ENCODE measurements around the gene OR2L3.
"Not testable (repeated sequence)": the region's sequence is repeated elsewhere in the genome, so short reads cannot be mapped to it uniquely, and the experiment has no call there.

OR2L3 gene

GRCh38 chr1:248046536-248046935 lies at the start of gene OR2L3:
Gene OR2L3, plus strand, starts transcription at chr1:248046836. Its CDS starts 13,846 bp downstream, at chr1:248060682.
- DNase-seq (ENCODE audit: low read depth, low spot score), result no peak

GRCh38 chr1:247998811-247999210 lies 47.8 kb upstream of the OR2L3 start:
- DNase-seq (ENCODE audit: low read depth, low spot score), result no peak

GRCh38 chr1:248000169-248000568 lies 46.5 kb upstream of the OR2L3 start:
- DNase-seq (ENCODE audit: low read depth, low spot score), result no peak

GRCh38 chr1:248007778-248008177 lies 38.9 kb upstream of the OR2L3 start:
- DNase-seq (ENCODE audit: low read depth, low spot score), result no peak

- no peak for DNase-seq (ENCODE audit: low read depth, low spot score)
Observed at GRCh38 chr1:248009681-248010080, 37.0 kb upstream of the OR2L3 start.

- DNase-seq (ENCODE audit: low read depth, low spot score), result no peak
Observed at GRCh38 chr1:248013229-248013710, 33.4 kb upstream of the OR2L3 start, which contains the start of gene OR2L5. Gene OR2L5, plus strand, starts transcription at chr1:248013660. Its CDS starts 8,288 bp downstream, at chr1:248021948.

- DNase-seq (ENCODE audit: low read depth, low spot score), result no peak
Observed at GRCh38 chr1:248015803-248016202, 30.8 kb upstream of the OR2L3 start.

- no peak for DNase-seq (ENCODE audit: low read depth, low spot score)
Observed at GRCh38 chr1:248029770-248030169, 16.9 kb upstream of the OR2L3 start, which contains the start of gene OR2L2. Gene OR2L2, plus strand, starts transcription at chr1:248030070. Its CDS starts 8,198 bp downstream, at chr1:248038268.

GRCh38 chr1:248045209-248045608 lies 1.4 kb upstream of the OR2L3 start:
- DNase-seq (ENCODE audit: low read depth, low spot score), result no peak

- no peak for DNase-seq (ENCODE audit: low read depth, low spot score)
Observed at GRCh38 chr1:248047008-248047407, 372 bp downstream of the OR2L3 start.

GRCh38 chr1:248054671-248055070 lies 8.0 kb downstream of the OR2L3 start:
- DNase-seq (ENCODE audit: low read depth, low spot score), result no peak

- no peak for DNase-seq (ENCODE audit: low read depth, low spot score)
Observed at GRCh38 chr1:248055261-248055660, 8.6 kb downstream of the OR2L3 start.

- DNase-seq (ENCODE audit: low read depth, low spot score), result no peak
Observed at GRCh38 chr1:248065071-248065470, 18.4 kb downstream of the OR2L3 start.

- no peak for DNase-seq (ENCODE audit: low read depth, low spot score)
Observed at GRCh38 chr1:248065604-248066003, 19.0 kb downstream of the OR2L3 start.

- DNase-seq (ENCODE audit: low read depth, low spot score), result not testable (repeated sequence)
Observed at GRCh38 chr1:248083864-248084263, 37.2 kb downstream of the OR2L3 start.

GRCh38 chr1:248094884-248095283 lies 48.2 kb downstream of the OR2L3 start, which contains the start of gene OR2L13:
Gene OR2L13, plus strand, starts transcription at chr1:248095184. Its CDS starts 4,192 bp downstream, at chr1:248099376.
- no peak for DNase-seq (ENCODE audit: low read depth, low spot score)

GRCh38 chr1:248098529-248098928 lies 51.9 kb downstream of the OR2L3 start:
- DNase-seq (ENCODE audit: low read depth, low spot score), result no peak

- no peak for DNase-seq (ENCODE audit: low read depth, low spot score)
Observed at GRCh38 chr1:248102847-248103246, 56.2 kb downstream of the OR2L3 start.

- DNase-seq (ENCODE audit: low read depth, low spot score), result no peak
Observed at GRCh38 chr1:248111157-248111556, 64.5 kb downstream of the OR2L3 start.

Data from activated naive CD8-positive, alpha-beta T cell treated with anti-CD3 and anti-CD28 coated beads, Interleukin-2, amount 50 U/mL, for 16 hours (primary cell).